ENCODE measurements around the gene CYP26C1. TPM values are rescaled to one million over a fixed set of nuclear protein-coding genes. Genes with fewer than 3 reads are reported as not detected.

Gene CYP26C1
- total RNA-seq, 6 experiments from 2014 or later: 0.07 to 0.12 (median 0.10) TPM; not detected in 3

DNA sequence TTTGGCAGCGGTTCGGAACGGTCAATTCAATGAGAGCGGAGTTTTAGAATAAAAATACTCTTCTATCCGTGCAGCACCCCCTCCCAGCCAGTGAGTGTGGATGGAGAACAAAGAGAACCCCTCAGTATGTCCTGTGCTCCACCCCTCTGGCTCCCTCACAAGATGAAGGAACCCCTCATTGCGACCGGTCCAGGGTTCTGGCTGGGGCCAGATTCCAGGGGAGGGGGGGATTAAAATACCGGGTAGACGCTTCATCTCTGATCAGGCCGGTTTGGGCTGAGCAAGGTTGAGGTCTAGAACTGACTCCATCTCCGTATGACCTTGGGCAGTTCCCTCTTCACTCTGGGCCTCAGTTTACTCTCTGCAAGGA lies 5.9 kb downstream of the CYP26C1 start:
- Histone ChIP-seq H3K4me3 (no peak overlapping the region), H3K27me3 (peaks cover 0 to 15% of the 10 kb centered on the region in 2 donors), H3K9me3 (no peaks in the 10 kb centered on the region), H3K36me3 (no peaks in the 10 kb centered on the region), H3K27ac (no peak overlapping the region), H3K4me1 (peaks cover 0 to 45% (median 0%) of the 10 kb centered on the region in 4 donors)
- intact Hi-C loops (cut with DNase I): no loop called here
- DNase-seq (no peak), ATAC-seq (no peak)
- 19% methylated on average over 7 of the region's 11 CpGs for WGBS (ENCODE audit: insufficient coverage, low coverage, low lambda C conversion rate, missing lambda C conversion rate)
- no peak for TF ChIP-seq POLR2A (IDR thresholded peaks at IDR 0.05)
- TF ChIP-seq, protein P1, sequence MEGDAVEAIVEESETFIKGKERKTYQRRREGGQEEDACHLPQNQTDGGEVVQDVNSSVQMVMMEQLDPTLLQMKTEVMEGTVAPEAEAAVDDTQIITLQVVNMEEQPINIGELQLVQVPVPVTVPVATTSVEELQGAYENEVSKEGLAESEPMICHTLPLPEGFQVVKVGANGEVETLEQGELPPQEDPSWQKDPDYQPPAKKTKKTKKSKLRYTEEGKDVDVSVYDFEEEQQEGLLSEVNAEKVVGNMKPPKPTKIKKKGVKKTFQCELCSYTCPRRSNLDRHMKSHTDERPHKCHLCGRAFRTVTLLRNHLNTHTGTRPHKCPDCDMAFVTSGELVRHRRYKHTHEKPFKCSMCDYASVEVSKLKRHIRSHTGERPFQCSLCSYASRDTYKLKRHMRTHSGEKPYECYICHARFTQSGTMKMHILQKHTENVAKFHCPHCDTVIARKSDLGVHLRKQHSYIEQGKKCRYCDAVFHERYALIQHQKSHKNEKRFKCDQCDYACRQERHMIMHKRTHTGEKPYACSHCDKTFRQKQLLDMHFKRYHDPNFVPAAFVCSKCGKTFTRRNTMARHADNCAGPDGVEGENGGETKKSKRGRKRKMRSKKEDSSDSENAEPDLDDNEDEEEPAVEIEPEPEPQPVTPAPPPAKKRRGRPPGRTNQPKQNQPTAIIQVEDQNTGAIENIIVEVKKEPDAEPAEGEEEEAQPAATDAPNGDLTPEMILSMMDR (IDR thresholded peaks at IDR 0.05): no peak

DNA sequence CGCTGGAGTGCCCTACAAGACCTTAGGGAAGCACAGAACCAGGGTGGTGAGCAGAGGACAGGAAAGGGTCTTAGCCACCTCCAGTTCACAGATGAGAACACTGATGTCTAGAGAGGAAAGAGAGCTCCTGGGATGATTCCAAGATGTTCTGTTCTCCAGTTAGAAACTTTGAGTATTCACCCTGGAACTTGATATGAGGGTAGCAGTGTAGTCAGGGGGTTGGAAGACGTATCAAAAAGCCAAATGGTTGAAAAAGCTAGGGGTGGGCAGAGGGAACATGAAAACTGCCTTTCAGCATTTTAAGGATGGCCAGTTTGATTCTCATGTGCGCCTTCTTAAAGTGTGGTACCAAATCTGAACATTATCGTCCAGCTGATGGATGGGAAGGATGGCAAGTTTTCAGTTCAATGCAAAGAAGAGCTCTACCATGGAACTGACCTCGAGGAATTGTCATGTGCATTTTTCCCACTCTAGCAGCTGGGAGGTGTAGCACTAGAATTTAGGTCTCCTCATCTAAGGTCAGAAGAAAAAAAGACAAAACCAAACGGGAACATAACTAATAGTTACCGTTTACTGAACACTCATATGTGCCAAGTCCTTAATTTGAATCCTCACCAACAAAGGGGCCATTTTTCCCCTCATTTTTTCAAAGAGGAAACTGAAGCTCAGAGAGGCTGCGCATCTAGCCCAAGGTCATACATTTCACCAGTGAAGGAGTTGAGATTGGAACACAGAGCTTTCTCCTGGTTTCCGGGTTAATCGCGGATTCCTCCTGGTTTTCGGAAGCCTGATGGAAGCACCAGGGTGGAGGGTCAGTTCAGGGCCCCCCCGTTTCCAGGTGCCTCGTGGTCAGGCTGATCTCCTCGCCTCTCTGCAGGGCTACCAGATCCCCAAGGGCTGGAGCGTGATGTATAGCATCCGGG lies 7.1 kb downstream of the CYP26C1 start:
- intact Hi-C loops (cut with DNase I): no loop called here
- Histone ChIP-seq H3K36me3 (no peaks in the 10 kb centered on the region), H3K9me3 (no peaks in the 10 kb centered on the region), H3K27ac (no peak overlapping the region), H3K4me1 (peaks cover 0 to 35% (median 2%) of the 10 kb centered on the region in 4 donors), H3K27me3 (peaks cover 0 to 15% of the 10 kb centered on the region in 2 donors), H3K4me3 (no peak overlapping the region)
- WGBS (ENCODE audit: insufficient coverage, low coverage, low lambda C conversion rate, missing lambda C conversion rate): 14% methylated on average over 13 of the region's 17 CpGs
- DNase-seq (no peak), ATAC-seq (no peak)
- TF ChIP-seq, protein P1 (IDR thresholded peaks at IDR 0.05): no peak
- TF ChIP-seq POLR2A (IDR thresholded peaks at IDR 0.05): no peak

DNA sequence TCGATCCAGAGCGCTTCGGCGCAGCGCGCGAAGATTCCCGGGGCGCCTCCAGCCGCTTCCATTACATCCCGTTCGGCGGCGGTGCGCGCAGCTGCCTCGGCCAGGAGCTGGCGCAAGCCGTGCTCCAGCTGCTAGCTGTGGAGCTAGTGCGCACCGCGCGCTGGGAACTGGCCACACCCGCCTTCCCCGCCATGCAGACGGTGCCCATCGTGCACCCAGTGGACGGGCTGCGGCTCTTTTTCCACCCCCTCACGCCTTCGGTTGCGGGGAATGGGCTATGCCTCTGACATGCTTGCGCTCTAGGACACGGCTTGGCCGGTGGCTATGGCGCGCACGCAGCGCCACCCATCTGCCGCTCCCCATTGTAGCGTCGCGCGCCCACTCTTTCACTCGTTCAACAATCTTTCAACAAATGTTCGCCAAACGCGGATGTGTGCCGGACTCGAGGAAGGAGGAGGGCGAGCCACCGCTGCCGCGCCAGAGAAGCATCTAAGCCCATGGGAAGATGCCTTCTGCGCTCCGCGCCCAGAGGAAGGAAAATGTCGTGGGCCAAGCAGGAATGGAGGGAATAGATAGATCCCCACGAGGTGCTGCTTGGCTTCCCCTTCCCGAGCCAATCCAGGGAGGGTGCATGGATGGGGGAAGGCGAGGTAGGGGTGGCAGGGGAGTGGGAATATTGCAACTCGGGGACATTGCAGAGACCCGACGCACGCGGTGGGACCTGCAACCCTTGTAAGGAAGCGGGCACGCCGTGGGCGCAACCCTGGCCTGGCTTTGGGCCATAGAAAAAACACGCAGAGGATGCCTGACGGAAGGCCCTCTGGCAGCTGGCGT lies 8.0 kb downstream of the CYP26C1 start:
- Histone ChIP-seq H3K27ac (no peak overlapping the region), H3K4me3 (no peak overlapping the region), H3K27me3 (peaks cover 0 to 15% of the 10 kb centered on the region in 2 donors), H3K36me3 (no peaks in the 10 kb centered on the region), H3K4me1 (peaks cover 0 to 38% (median 5%) of the 10 kb centered on the region in 4 donors), H3K9me3 (no peaks in the 10 kb centered on the region)
- TF ChIP-seq POLR2A (IDR thresholded peaks at IDR 0.05): no peak
- TF ChIP-seq, protein P1 (IDR thresholded peaks at IDR 0.05): peak in 1 of 4 donors; percentile 28
- WGBS (ENCODE audit: insufficient coverage, low coverage, low lambda C conversion rate, missing lambda C conversion rate): 2% methylated on average over 38 of the region's 73 CpGs
- ATAC-seq: no peak
- peak in 1 of 3 donors; percentile 59 for DNase-seq
- intact Hi-C loops (cut with DNase I): no loop called here

DNA sequence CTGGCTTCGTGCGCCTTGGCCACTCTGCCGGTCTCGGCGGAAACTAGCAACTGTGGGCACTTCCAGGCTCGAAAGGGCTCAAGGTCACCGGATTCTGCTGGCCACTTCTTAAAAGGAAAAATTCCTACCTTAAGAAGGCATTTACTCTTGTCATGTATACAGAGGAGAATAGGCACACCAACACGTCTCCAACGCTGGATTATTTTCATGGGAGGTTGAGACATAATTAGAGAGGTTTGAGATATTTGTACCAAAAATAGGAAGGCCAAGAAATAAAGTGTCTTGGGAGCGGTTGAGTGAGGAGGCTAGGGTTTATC lies 8.6 kb downstream of the CYP26C1 start:
- Histone ChIP-seq H3K27ac (no peak overlapping the region), H3K9me3 (no peaks in the 10 kb centered on the region), H3K36me3 (no peaks in the 10 kb centered on the region), H3K4me1 (peaks cover 0 to 43% (median 5%) of the 10 kb centered on the region in 4 donors), H3K4me3 (no peak overlapping the region), H3K27me3 (peaks cover 0 to 15% of the 10 kb centered on the region in 2 donors)
- TF ChIP-seq, protein P1 (IDR thresholded peaks at IDR 0.05): no peak
- TF ChIP-seq POLR2A (IDR thresholded peaks at IDR 0.05): no peak
- no peak for ATAC-seq
- WGBS (ENCODE audit: insufficient coverage, low coverage, low lambda C conversion rate, missing lambda C conversion rate): 29% methylated on average over 6 of the region's 10 CpGs
- intact Hi-C loops (cut with DNase I): no loop called here
- DNase-seq: no peak

Measured in right lobe of liver (tissue), 6 donors.